HG02840 (cell line): ENCODE measurements around the gene TMEM255A.
A peak's percentile ranks its signal among the peaks of the same experiment; 100 is the strongest.

ENCODE experiments used
- ATAC-seq: cut with Tn5 transposase; IDR thresholded peaks from one replicate; pipeline ENCODE4 v1.9.1; 2021; ENCODE audit warnings: mild to moderate bottlenecking, moderate library complexity, moderate number of reproducible peaks; ENCODE audit not compliant: unreplicated experiment, low FRiP score

TMEM255A gene

DNA sequence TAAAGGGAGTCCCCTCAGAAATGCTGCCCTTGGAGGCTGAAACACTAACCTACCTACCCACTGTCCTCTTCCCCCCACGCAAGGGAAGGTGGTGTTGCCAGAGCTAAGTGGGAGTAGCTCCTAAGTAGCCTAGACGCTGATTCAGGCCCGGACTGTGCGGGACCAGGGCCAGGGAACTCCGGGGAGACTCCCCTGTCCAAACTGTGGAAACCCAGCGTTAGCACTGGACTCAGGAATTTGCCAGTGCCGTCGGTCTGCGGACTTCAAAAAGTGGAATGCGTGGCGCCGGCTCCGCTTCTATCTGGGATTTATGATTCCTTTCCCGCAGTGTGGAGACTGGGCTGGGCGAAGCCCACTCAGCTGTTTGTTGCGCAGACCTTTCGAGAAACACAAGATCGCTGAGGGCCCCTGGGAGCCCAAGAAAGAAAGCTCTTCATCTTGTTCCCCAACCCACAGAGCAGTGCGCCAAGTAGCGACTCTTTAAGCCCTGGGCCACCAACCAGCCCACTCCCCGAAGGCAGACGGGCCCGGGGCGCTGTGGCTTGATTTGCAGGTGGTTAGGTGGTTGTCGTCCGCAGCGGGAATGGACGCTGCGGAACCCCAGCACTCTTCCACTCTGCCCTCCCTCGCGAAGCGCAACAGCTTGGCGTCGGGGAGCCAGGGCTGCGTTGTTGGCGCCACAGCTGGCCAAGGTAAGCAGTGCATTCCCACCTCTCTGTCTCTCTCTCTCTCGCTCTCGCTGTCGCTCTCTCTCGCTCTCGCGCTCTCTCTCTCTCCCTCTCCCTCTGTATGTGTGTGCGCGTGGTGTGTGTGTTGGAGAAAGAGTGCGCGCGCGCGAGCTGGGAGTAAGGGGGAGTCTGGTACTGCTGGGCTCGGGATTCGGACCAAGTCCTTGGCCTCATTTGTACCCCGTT is 2.0 kb downstream of the TMEM255A start:
- ATAC-seq = peak; percentile 90

DNA sequence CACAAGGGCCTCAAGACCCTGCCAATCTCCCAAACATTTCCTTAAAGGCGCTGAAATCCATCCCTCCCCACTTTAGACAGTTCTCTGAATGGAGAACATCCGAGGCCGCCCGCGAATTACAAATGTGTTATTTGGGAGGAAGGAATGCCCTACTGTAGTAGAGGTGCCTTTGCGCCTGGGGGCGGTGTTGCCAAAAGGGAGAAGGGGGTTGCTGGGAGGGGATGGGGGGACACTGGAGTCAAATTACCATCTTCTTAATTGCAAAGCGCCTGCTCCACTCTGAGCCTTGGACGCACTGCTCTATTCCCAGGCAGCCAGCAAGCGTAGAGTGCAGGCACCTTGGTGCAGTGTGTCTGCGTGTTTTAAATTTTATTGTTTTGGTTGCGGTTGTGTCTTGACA is 2.7 kb downstream of the TMEM255A start:
- ATAC-seq = no peak

DNA sequence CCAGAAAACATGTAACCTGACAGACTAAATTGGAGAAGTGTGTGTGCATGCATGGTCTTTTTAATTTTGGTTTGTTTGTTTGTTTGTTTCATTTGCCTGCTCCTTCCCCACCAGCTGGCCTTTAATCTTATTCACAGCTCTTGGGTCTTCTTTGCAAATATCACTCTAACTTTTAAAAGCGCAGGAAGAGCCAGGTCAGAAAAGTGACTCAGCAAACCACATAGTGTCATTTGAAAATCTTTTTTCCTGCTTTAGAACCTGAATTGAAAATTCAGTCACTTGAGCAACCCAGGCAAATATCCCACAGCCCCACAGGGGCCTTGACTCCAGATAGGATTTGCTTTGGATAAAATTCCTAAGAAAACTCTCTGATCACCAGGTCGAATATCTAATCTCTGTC is 4.6 kb downstream of the TMEM255A start:
- ATAC-seq = no peak

DNA sequence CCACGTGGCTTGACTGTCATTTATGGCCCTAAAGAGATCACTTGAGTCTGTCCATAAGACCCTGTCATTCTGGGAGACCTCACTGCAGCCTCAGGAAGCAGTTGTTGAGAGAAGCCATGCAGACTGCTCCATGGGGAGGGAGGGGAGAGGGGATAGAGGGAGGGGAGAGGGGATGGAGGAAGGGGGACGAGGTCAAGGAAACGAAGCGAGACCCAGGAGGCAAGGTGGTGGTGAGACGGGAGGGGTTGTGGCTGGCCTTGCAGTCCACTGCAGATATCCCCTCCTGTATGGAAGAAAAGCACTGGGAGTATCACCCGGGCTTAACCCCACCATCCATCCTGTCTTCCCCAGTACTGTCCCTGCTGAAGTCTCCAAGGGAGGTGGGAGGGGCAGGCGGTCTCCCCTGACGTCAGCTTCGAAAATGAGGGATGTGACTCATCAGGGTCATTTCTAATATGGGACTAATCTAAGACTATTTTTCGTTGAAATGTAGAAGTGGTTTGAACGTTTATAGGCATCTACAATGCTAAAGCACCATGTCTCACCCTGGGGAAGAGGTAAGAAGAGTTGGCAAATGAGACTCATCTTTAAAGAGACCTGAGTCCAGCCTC is 5.6 kb downstream of the TMEM255A start:
- ATAC-seq = no peak

DNA sequence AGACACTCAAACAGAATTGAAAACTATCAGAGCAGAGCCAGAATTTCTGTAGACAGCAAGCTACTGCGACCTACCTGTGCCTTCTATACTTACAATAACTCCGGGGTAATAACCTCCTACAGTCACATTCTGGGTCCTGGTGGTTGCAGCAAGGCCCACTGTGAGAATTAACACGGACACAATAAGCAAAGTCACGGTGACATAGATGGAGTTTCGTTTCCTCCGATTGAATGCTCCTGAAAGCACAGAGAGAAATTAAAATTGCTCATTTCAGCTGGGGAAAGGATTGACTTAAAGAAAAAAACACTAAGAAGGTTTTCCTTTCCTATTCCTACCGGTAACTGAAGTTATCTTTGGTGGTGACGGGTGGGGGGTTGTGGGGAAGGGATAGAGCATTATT is 7.0 kb downstream of the TMEM255A start:
- no peak for ATAC-seq

DNA sequence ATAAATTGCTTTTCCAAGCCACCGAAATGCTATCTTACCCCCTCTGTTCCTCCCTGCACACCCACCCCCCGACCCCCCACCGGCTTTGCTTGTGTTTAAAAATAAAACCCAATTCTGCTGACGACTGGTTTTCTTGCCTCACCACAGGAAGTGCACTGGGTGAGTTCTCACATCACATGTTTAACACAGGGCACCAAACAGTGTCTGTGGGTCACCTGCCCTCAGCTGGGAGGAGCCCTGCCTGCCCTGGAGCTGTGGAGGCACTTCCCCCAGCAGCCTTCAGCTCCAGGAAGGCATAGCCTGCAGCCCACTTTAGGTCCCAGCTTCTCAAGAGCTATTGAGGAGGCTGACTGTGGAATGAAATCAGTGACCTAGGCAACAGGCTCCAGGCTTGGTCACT is 8.8 kb downstream of the TMEM255A start:
- ATAC-seq = peak; percentile 68

DNA sequence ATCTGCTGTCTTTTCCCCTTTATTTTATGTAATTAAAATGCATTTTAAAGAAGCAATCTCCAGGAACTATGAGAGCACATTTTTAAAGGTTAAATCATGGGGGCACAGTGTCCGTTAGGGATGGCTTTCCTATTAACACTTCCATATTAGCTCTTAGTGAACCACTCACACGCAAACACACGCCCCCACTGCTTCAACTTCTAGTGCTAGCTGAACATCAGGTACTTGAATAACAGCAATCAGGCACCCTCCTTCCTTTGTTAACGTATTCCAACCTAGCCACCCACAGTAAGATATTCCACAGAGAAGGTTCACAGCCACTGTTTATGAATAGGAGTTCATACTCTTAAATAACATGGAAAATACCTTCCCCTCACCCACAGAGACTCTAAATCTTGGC is 9.3 kb downstream of the TMEM255A start:
- no peak for ATAC-seq

DNA sequence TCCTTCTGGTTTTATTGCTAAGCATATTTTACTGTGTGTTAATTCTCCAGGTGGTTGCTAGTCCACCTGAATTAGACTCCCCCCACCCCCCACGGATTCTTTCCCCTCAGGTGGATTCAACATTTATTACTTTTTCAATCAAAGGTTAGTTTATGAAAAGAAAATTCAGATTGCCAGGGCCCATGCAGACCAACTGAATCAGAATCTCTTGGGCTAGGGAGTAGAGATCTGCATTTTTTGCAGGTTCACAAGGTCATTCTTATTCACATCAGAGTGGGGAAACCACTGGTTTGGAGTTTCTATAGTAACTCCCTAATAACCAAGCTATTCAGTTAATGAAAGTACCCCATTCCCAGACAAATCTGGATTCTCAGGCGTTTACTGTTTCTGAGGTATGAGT is 9.8 kb downstream of the TMEM255A start:
- no peak for ATAC-seq

DNA sequence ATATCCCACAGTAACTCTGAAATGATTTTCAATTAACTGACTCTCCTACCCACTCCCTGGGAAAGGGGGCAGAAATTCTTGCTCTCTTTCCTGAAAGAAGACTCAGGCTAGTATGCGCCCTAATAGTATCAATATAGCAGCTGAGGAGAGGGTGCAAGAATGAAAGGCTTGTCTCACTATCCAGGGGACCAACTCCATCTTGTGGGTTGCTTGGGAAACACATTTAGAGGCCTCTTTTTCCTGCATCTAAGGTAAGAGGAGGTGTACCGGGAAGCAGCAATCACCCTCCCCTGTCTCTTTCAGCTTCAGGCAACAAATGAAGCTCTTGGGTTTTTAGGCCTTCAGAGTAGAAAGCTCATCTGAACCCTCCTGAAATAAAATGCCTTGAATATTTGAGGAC is 11.3 kb downstream of the TMEM255A start:
- ATAC-seq = no peak

DNA sequence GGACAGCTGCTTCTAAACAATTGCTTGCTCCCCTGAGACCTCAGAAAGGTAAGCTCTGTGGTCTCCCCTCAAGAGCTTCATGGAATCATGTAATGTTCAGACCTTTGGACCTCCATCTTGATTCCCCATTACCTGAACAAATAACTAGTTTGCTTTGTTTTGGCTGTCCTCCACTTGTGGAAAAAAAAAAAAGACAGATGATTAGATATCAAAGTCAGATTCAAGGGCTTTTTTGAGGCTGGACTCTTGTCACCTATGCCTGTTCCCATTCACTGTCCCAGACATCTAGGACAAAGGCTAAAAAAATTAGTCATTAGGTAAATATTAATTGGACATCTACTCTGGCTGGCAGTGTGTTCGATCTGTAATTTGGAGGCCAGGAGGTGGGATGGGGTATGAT is 13.3 kb downstream of the TMEM255A start:
- ATAC-seq = no peak

DNA sequence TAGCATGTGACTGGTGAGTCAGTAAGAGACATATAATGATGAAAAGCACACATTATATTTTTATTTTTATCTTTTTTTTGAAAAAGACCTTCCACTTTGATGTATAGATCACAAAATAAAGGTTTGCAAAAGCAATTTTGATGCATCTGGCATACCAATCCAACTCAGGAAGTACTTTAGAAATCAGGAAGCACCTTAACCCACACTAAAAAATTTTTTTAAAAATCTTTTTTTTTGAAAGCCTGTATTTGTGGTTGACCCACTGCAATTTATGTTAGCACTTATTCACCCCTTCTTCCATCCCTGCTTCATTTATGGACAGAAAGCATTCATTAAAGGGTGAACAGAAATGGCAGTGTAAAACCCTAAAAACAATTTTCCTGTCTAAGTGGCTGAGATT is 16.6 kb downstream of the TMEM255A start:
- ATAC-seq = no peak

DNA sequence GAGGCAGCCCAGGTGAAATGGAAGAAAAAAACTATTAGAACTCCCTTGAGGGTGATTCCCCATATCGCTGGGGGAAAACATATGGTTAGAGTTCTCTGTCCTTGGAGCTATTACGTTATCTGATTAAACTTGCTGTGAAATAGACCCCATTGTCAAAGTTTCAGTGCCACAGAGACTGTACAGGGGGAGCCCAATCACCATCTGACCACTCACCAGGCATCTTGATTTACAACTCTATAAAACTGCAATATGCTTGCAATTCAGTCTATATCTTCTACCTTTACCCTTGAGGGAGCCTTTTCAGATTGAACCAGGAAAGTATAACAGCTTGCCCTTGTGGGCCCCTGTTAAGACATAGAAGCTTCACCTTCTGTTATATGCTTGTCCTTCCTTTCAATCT is 18.2 kb downstream of the TMEM255A start:
- no peak for ATAC-seq

DNA sequence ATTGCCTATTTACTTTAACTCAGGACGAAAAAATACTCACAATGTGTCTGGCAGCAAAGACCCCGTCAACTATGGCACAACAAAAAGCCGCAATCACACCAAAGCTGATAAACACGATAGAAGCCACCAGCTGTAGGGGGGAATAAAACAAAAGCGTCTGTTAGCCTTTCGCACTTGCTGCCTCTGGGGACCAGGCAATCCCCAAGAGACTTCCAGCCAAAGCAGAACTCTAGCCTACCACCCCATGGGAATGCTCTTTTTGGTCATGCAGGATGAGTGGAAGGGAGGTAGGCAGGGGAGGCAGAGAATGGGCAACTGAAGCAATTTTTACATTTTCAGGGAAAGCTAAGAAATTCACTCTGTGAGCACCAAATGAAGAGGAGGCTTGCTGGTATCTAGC is 20.1 kb downstream of the TMEM255A start:
- no peak for ATAC-seq

DNA sequence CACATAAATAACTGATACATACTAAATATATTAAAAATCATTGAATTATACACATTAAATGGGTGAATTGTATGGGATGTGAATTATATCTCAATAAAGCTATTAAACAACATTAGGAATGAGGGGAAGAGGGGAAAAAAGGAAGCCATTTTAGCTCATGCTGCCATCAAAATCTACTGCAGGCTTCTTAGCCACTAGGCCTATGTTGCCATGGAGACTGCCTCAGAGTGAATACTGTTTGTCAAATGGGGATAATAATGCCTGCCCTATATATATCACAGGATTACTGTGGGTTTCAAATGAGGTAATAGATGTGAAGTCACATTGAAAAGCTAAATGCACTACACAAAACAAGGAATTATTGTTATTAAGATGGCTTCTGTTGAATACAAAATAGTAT is 21.2 kb downstream of the TMEM255A start:
- ATAC-seq = no peak

DNA sequence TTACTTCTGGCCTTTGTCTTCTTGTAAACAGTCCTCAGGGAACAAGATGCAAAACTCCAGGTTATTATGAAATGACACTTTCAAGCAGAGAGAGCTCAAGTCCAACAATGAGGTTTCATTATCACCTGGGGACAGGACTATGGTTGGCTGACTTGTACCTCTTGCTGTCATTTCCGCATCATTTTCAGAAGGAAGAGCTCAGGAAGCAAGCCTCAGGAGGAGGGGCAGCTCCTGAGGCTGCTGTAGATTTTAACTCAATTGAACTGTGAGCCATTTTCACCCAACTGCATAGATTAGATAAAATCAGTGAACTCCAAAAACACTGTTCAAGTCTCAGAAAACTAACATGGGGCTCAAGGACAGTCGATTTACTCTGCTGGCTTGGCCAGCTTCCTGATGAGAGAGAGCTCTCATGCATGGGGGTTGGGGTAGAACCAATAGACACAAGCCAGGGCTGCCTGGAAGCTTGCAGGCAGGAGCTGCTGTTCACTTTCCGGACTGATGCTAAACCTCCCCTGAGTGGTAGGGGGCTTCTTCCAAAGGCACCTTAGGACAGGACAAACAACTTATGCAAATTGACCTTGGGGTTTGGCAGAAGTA is 23.6 kb downstream of the TMEM255A start:
- peak; percentile 68 for ATAC-seq

DNA sequence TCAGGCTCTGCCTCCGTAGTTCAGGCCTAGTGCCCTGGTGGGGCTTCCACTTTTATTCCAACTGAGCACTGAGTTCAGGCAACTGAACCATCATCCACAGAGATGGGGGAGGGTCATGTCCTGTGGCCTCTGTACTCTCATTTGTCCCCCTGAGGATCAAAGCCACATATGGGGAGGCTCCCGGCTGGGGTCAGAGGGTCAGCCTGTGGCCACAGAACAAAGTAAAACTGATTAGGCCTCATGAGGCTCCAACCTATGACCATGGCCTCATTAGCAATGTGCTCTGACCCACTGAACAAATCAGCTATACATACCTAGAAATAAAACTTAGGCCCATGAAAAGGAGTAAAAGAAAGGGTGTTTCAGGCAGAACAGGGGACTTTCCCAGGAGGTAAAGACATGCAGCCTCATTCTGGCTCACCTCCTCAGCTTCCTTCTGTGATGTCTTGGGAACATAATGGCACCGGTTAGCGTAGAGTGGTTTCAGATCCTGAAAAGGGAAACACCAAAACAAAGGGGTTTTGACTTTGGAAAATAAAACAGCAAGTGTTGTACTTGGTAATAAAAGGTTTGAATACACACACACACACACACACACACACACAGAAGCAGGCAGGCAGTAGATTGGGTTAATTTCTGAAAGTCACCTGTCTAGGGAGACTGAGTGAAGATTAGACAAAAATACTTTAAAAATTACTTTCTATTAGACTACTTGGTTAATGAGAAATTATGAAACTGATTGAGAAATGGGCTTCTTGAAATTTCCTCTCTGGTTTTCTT is 24.3 kb downstream of the TMEM255A start:
- peak; percentile 32 for ATAC-seq

DNA sequence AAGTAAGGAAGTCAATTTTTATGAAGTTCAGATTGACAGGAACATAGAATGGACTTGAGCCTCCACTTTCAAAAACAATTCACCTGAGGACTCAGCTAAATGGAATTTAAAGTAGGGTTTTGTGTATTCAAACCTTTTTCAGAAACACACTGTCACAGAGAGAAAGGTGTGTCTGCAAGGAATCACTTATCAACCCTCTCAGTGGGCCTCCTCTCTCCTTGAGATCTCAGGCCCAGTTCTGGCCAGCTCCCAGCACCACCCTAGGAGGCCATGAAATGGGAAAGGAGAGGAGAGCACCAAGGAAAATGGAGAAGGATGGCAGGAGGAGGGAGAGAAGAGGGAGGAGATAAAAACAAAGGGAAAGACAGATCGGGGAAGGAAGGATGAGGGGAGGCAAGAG is 28.6 kb downstream of the TMEM255A start:
- no peak for ATAC-seq

DNA sequence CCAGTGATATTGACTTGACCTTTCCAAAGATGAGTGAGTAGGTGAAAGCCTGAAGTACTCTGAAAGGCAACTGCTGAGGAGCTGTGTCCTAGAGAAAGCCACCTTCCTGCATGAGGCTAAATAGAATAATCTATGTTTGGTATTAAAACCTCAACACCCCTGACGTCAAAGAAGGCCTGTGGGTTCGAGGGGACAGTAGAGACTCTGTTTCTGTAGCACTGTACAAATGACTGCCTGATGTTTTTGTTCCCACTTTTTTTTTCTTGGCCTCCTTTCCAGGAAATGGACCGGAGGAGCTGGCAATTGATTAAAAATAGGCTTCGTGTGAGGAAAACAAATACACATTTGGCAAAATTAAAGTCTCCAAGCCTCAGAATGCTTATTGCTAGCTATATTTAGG is 29.5 kb downstream of the TMEM255A start:
- no peak for ATAC-seq

DNA sequence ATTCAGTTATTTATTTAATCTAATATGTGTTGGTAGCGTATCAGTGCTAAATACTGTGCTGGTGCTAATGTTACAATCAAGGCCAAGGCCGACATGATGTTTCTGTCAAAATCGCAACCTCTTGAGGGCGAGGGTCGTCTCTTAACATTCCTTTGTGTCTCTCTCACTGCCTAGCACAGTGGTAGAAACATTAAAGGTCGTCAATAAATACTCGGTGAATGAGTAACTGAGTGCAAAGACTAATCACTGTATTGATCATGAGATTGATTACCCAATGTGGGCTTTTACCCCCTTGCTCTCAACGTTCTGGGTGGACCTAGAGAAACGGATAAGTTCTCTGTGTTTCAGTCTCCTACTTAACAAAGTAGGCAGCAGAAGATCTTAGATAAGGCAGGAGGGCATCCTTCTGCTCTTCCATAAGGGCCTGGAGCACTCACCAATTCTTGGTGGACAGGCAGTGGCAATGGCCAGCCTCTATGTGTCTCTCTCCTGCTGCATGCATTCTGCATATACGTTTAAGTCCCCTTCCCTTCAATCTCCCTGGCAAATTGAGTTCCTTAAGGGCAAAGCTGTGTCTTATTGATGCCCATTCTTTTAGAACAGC is 30.1 kb downstream of the TMEM255A start:
- no peak for ATAC-seq

DNA sequence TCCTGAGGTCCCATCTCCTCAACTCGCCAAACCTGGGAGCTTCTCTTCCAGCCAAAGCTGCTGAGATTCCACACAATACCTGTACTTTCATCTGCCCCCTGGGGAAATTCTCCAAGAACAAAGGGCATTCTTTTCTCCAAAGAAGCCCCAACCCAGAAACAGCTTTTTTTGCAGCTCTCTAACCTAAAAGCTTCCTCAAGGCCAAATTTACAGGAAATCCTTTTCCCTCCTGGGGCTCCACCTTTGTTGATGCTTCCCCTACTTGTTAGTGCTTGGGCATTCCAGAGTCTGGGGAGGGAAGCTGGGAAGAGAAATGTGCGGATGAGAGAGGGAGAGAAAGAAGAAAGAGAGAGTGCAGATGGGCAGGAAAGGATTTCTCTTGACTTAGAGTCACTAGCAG is 36.3 kb downstream of the TMEM255A start:
- no peak for ATAC-seq

DNA sequence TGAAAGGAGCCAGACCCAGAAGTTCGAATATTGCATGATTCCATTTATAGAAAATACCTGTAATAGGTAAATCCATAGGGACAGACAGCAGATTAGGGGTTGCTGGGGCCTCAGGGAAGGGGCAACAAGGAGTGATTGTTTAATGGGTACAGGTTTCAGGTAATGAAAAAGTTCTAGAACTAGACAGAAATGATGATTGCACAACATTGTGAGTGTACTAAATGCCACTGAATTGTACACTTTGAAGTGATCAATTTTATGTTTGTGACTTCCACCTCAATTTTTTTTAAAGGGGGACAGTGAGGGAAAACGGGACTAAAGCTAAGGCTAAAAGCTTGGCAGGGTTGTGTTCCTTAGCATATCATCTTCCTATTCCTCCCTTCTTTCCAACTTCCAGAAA is 37.1 kb downstream of the TMEM255A start:
- no peak for ATAC-seq
